HEK293T (cell line): ENCODE results near the gene RAB6A.

Experiments
- CTCF ChIA-PET: fragments of 350-600 bp; formaldehyde crosslinking; extraction: SDS; loops from one replicate; lab custom pipeline; 2021; ENCODE audit warnings: antibody characterized with exemption, inconsistent platforms; lab: Yijun Ruan, JAX
- POLR2A ChIA-PET: fragments of 350-600 bp; formaldehyde crosslinking; extraction: SDS; loops from one replicate; lab custom pipeline; 2020; ENCODE audit warnings: antibody characterized with exemption, inconsistent platforms; lab: Yijun Ruan, JAX
- DNase-seq: peaks from one replicate; pipeline ENCODE4 v3.0.0; 2012; ENCODE audit warnings: mixed read lengths; ENCODE audit errors: extremely low spot score
- ARNT ChIP-seq: fragments of 450-650 bp; IDR thresholded peaks from 2 replicates; pipeline ENCODE4 v1.6.1; 2017; ENCODE audit warnings: mild to moderate bottlenecking
- BHLHE40 ChIP-seq: fragments of 450-650 bp; IDR thresholded peaks from 2 replicates; pipeline ENCODE4 v1.6.1; 2016; ENCODE audit warnings: mild to moderate bottlenecking, moderate library complexity, borderline replicate concordance
- CTBP1 ChIP-seq: fragments of 450-650 bp; IDR thresholded peaks from 2 replicates; pipeline ENCODE4 v1.6.1; 2016; ENCODE audit warnings: borderline replicate concordance
- ELF4 ChIP-seq: fragments of 450-650 bp; IDR thresholded peaks from 2 replicates; pipeline ENCODE4 v1.6.1; 2017; ENCODE audit warnings: antibody characterized with exemption
- FOXA1 ChIP-seq: fragments of 450-650 bp; IDR thresholded peaks from 2 replicates; pipeline ENCODE4 v1.6.1; 2016; ENCODE audit warnings: mild to moderate bottlenecking
- FOXK2 ChIP-seq: fragments of 450-650 bp; IDR thresholded peaks from 2 replicates; pipeline ENCODE4 v1.6.1; 2016; ENCODE audit warnings: mild to moderate bottlenecking
- FOXM1 ChIP-seq: fragments of 450-650 bp; IDR thresholded peaks from 2 replicates; pipeline ENCODE4 v1.6.1; 2017; ENCODE audit warnings: mild to moderate bottlenecking, borderline replicate concordance
- HDGF ChIP-seq: fragments of 450-650 bp; IDR thresholded peaks from 2 replicates; pipeline ENCODE4 v1.6.1; 2017; ENCODE audit warnings: antibody characterized with exemption, borderline replicate concordance
- L3MBTL2 ChIP-seq: fragments of 450-650 bp; conservative IDR thresholded peaks from 2 replicates; pipeline ENCODE4 v1.6.1; 2016; ENCODE audit warnings: mild to moderate bottlenecking
- LEF1 ChIP-seq: fragments of 450-650 bp; IDR thresholded peaks from 2 replicates; pipeline ENCODE4 v1.6.1; 2017; ENCODE audit warnings: mild to moderate bottlenecking, borderline replicate concordance
- NFRKB ChIP-seq: fragments of 450-650 bp; IDR thresholded peaks from 2 replicates; pipeline ENCODE4 v1.6.1; 2016; ENCODE audit warnings: mild to moderate bottlenecking, moderate library complexity
- SP1 ChIP-seq: fragments of 450-650 bp; IDR thresholded peaks from 2 replicates; pipeline ENCODE4 v1.6.1; 2017
- SUZ12 ChIP-seq: fragments of 450-650 bp; IDR thresholded peaks from 2 replicates; pipeline ENCODE4 v1.6.1; 2016; ENCODE audit warnings: mild to moderate bottlenecking
- TARDBP ChIP-seq: fragments of 450-650 bp; IDR thresholded peaks from 2 replicates; pipeline ENCODE4 v1.6.1; 2016
- ZNF384 ChIP-seq: fragments of 450-650 bp; IDR thresholded peaks from 2 replicates; pipeline ENCODE4 v1.6.1; 2016
- TF ChIP-seq, protein P1 (sequence below): fragments of 450-650 bp; IDR thresholded peaks from 2 replicates; pipeline ENCODE4 v1.6.1; 2016

Gene RAB6A

GRCh38 chr11:73664877-73665276, 96.0 kb downstream of the RAB6A start:
- DNase-seq, result no peak
- ChIA-PET POLR2A (no interaction called here), CTCF (no interaction called here)
- no peak for TF ChIP-seq FOXK2
- no peak for TF ChIP-seq SP1
- TF ChIP-seq, protein P1, sequence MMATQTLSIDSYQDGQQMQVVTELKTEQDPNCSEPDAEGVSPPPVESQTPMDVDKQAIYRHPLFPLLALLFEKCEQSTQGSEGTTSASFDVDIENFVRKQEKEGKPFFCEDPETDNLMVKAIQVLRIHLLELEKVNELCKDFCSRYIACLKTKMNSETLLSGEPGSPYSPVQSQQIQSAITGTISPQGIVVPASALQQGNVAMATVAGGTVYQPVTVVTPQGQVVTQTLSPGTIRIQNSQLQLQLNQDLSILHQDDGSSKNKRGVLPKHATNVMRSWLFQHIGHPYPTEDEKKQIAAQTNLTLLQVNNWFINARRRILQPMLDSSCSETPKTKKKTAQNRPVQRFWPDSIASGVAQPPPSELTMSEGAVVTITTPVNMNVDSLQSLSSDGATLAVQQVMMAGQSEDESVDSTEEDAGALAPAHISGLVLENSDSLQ, result no peak
- no peak for TF ChIP-seq TARDBP
- TF ChIP-seq L3MBTL2, result no peak
- no peak for TF ChIP-seq ZNF384
- TF ChIP-seq CTBP1, result no peak
- no peak for TF ChIP-seq SUZ12
- TF ChIP-seq FOXA1, result no peak

GRCh38 chr11:73663604-73664495, 97.0 kb downstream of the RAB6A start:
- POLR2A ChIA-PET, result no interaction called here
- no peak for DNase-seq
- no peak for TF ChIP-seq CTBP1
- TF ChIP-seq ZNF384, result no peak
- TF ChIP-seq ARNT, result no peak
- TF ChIP-seq SUZ12, result no peak
- no peak for TF ChIP-seq TARDBP
- TF ChIP-seq, protein P1, result no peak
- no peak for TF ChIP-seq HDGF
- no peak for TF ChIP-seq FOXA1
- TF ChIP-seq LEF1, result no peak
- no peak for TF ChIP-seq NFRKB
- no peak for TF ChIP-seq SP1
- TF ChIP-seq FOXK2, result no peak
- no peak for TF ChIP-seq ELF4
- no peak for TF ChIP-seq L3MBTL2
- TF ChIP-seq BHLHE40, result no peak
- TF ChIP-seq FOXM1, result no peak
- CTCF ChIA-PET, result interaction anchor here (1.2 to 5.1 kb wide), 2 partner anchors 39 to 185 kb away, joined by 3 to 42 read pairs; no protein-coding TSS in a partner anchor

- no peak for DNase-seq
- POLR2A ChIA-PET, result interaction anchor here (0.7 kb wide), 1 partner anchor 117 kb away, joined by 3 read pairs; no protein-coding TSS in a partner anchor
- CTCF ChIA-PET, result interaction anchor here (0.6 to 5.1 kb wide), 5 partner anchors 37 to 312 kb away, joined by 3 to 42 read pairs (median 4); no protein-coding TSS in a partner anchor
- TF ChIP-seq ZNF384 (no peak), ARNT (no peak), ELF4 (no peak), FOXA1 (no peak), SUZ12 (no peak), L3MBTL2 (no peak), HDGF (no peak), CTBP1 (no peak), FOXK2 (no peak), LEF1 (no peak), SP1 (no peak), FOXM1 (no peak), TARDBP (no peak)
- TF ChIP-seq, protein P1, result no peak
Observed at GRCh38 chr11:73662445-73663157, 98.3 kb downstream of the RAB6A start.

- TF ChIP-seq, protein P1, result no peak
- TF ChIP-seq SP1, result no peak
- no peak for TF ChIP-seq ELF4
- TF ChIP-seq L3MBTL2, result no peak
- TF ChIP-seq FOXM1, result no peak
- no peak for TF ChIP-seq ARNT
- TF ChIP-seq FOXK2, result no peak
- TF ChIP-seq FOXA1, result no peak
- no peak for TF ChIP-seq ZNF384
- no peak for TF ChIP-seq LEF1
- TF ChIP-seq TARDBP, result no peak
- no peak for TF ChIP-seq NFRKB
- TF ChIP-seq HDGF, result no peak
- TF ChIP-seq SUZ12, result no peak
- TF ChIP-seq CTBP1, result no peak
- TF ChIP-seq BHLHE40, result no peak
- DNase-seq, result peak; percentile 98
- POLR2A ChIA-PET, result no interaction called here
- CTCF ChIA-PET, result interaction anchor here (0.6 to 5.1 kb wide), 15 partner anchors 11 to 276 kb away, joined by 3 to 42 read pairs (median 3); partner anchors contain the start of gene PLEKHB1
Observed at GRCh38 chr11:73661035-73661628, 99.7 kb downstream of the RAB6A start.
